Esophagus muscularis mucosa (tissue), 4 donors: ENCODE data around the gene ZSCAN18. TPM values are rescaled to one million over a fixed set of nuclear protein-coding genes. Genes with fewer than 3 reads are reported as not detected.

Experiments used
- DNase-seq: peaks from one replicate; pipeline ENCODE4 v3.0.0-alpha.2; 2017; ENCODE audit errors: extremely low spot score
- H3K27ac ChIP-seq, 4 donors: fragments of 200-600 bp; sonication (generic); replicated peaks in 1 of 4; 1 replicate in 3 of 4; 2 replicates in 1 of 4; pipeline ENCODE4 v1.5.1; 2016 to 2019; ENCODE audit warnings: mild to moderate bottlenecking in 1 of 4
- H3K27me3 ChIP-seq, 4 donors: fragments of 200-600 bp; sonication (generic); one replicate each; pipeline versions ENCODE4 v1.5.1 to v1.6.0; 2016 to 2019
- H3K36me3 ChIP-seq, 4 donors: fragments of 200-600 bp; sonication (generic); one replicate each; pipeline ENCODE4 v1.5.1; 2016 to 2019
- H3K4me1 ChIP-seq, 4 donors: fragments of 200-600 bp; sonication (generic); one replicate each; pipeline ENCODE4 v1.5.1; 2016 to 2019
- H3K4me3 ChIP-seq, 4 donors: fragments of 200-600 bp; sonication (generic); 1 replicate in 2 of 4; 2 replicates in 2 of 4; pipeline ENCODE4 v1.5.1; 2016 to 2019; ENCODE audit warnings: mild to moderate bottlenecking in 4 of 4, moderate library complexity in 1 of 4
- H3K9me3 ChIP-seq, 4 donors: fragments of 200-600 bp; sonication (generic); 1 replicate in 3 of 4; 2 replicates in 1 of 4; pipeline ENCODE4 v1.5.1; 2016 to 2019
- CTCF ChIP-seq, 3 experiments: fragments of 200-600 bp in 2 of 3; fragments of 450-650 bp in 1 of 3; sonication (generic) in 2 of 3; IDR thresholded peaks; one replicate each; pipeline ENCODE4 v1.5.1; 2017 to 2019; ENCODE audit warnings: antibody characterized with exemption in 3 of 3, mild to moderate bottlenecking in 2 of 3, moderate library complexity in 1 of 3
- EP300 ChIP-seq: sonication (generic); formaldehyde crosslinking; IDR thresholded peaks from one replicate; pipeline ENCODE4 v1.6.1; 2017; ENCODE audit warnings: antibody characterized with exemption
- POLR2A ChIP-seq: fragments of 450-650 bp; IDR thresholded peaks from one replicate; pipeline ENCODE4 v1.6.1; 2017; ENCODE audit warnings: antibody characterized with exemption, moderate library complexity, mild to moderate bottlenecking, low read depth
- POLR2AphosphoS5 ChIP-seq, 2 donors: sonication (generic); formaldehyde crosslinking; IDR thresholded peaks; one replicate each; pipeline ENCODE4 v1.6.1; 2017; ENCODE audit warnings: antibody characterized with exemption in 2 of 2
- WGBS: methylation state at CpG from one replicate; pipeline ENCODE4 v1.1.5; 2018; 5-methylcytosine and 5-hydroxymethylcytosine counted together
- intact Hi-C: fragments of 100-400 bp; cut with DNase I; formaldehyde crosslinking; loops from one replicate; pipeline ENCODE4 v1.15.1; 2023
- total RNA-seq, 4 donors: library from RNA; depleted of rRNA; stranded (reverse); fragments of >200 nt; gene quantifications; one replicate each; pipeline versions ENCODE4 v1.1.0 to v1.2.1, GENCODE V29; 2016

The ZSCAN18 gene
- total RNA-seq, 4 donors from 2014 or later, result 93.0 to 141 (median 124) TPM

GRCh38 chr19:58089846-58090245 lies 8.2 kb downstream of the ZSCAN18 start:
- no peak for DNase-seq
- H3K9me3 ChIP-seq, result peaks cover 1 to 59% (median 28%) of the 10 kb centered on the region in 4 donors
- H3K27me3 ChIP-seq, result no peaks in the 10 kb centered on the region
- no peak overlapping the region for H3K4me3 ChIP-seq
- intact Hi-C loops, result loop anchor here (10.0 kb wide), 1 partner anchor 75 kb away; no protein-coding TSS in a partner anchor
- no peaks in the 10 kb centered on the region for H3K4me1 ChIP-seq
- TF ChIP-seq POLR2A, result no peak
- TF ChIP-seq POLR2AphosphoS5 (IDR thresholded peaks at IDR 0.05), result no peak
- TF ChIP-seq EP300, result no peak
- TF ChIP-seq CTCF (IDR thresholded peaks at IDR 0.05), result no peak
- 96% methylated on average over 12 of the region's 16 CpGs for WGBS
- no peak overlapping the region for H3K27ac ChIP-seq
- peaks cover 34 to 77% (median 45%) of the 10 kb centered on the region in 4 donors for H3K36me3 ChIP-seq

- Histone ChIP-seq H3K27ac (no peak overlapping the region), H3K4me1 (no peaks in the 10 kb centered on the region), H3K4me3 (no peak overlapping the region), H3K9me3 (peaks cover 0 to 70% (median 39%) of the 10 kb centered on the region in 4 donors), H3K27me3 (no peaks in the 10 kb centered on the region), H3K36me3 (peaks cover 46 to 82% (median 58%) of the 10 kb centered on the region in 4 donors)
- no peak for DNase-seq
- TF ChIP-seq POLR2AphosphoS5 (IDR thresholded peaks at IDR 0.05) (no peak), CTCF (IDR thresholded peaks at IDR 0.05) (no peak), POLR2A (no peak), EP300 (no peak)
- intact Hi-C loops, result no loop called here
- 98% methylated on average over 7 of the region's 13 CpGs for WGBS
Observed at GRCh38 chr19:58088521-58089052, 9.4 kb downstream of the ZSCAN18 start.

- no peak overlapping the region for H3K27ac ChIP-seq
- DNase-seq, result no peak
- H3K4me1 ChIP-seq, result no peaks in the 10 kb centered on the region
- no peak for TF ChIP-seq POLR2A
- no peak for TF ChIP-seq CTCF (IDR thresholded peaks at IDR 0.05)
- no peak for TF ChIP-seq POLR2AphosphoS5 (IDR thresholded peaks at IDR 0.05)
- H3K4me3 ChIP-seq, result no peak overlapping the region
- peaks cover 0 to 76% (median 50%) of the 10 kb centered on the region in 4 donors for H3K9me3 ChIP-seq
- peaks cover 47 to 85% (median 61%) of the 10 kb centered on the region in 4 donors for H3K36me3 ChIP-seq
- intact Hi-C loops, result no loop called here
- 96% methylated on average over 22 of the region's 23 CpGs for WGBS
- H3K27me3 ChIP-seq, result no peaks in the 10 kb centered on the region
Observed at GRCh38 chr19:58086825-58087710, 11.0 kb downstream of the ZSCAN18 start.

- Histone ChIP-seq H3K36me3 (peaks cover 47 to 76% (median 61%) of the 10 kb centered on the region in 4 donors), H3K27me3 (no peaks in the 10 kb centered on the region), H3K4me1 (no peaks in the 10 kb centered on the region), H3K4me3 (no peak overlapping the region), H3K9me3 (peaks cover 0 to 86% (median 62%) of the 10 kb centered on the region in 4 donors), H3K27ac (no peak overlapping the region)
- WGBS, result 97% methylated on average over 5 of the region's 29 CpGs
- DNase-seq, result no peak
- TF ChIP-seq EP300, result no peak
- intact Hi-C loops, result no loop called here
Observed at GRCh38 chr19:58085348-58085875, 12.6 kb downstream of the ZSCAN18 start.

GRCh38 chr19:58084596-58085347 lies 13.3 kb downstream of the ZSCAN18 start:
- DNase-seq, result no peak

More at GRCh38 chr19:58084596-58085347, 13.3 kb downstream of the ZSCAN18 start:
- no peaks in the 10 kb centered on the region for H3K4me1 ChIP-seq
- no peaks in the 10 kb centered on the region for H3K27me3 ChIP-seq
- no peak overlapping the region for H3K27ac ChIP-seq
- 98% methylated on average over 31 of the region's 69 CpGs for WGBS
- TF ChIP-seq POLR2A, result no peak
- TF ChIP-seq CTCF (IDR thresholded peaks at IDR 0.05), result no peak
- TF ChIP-seq POLR2AphosphoS5 (IDR thresholded peaks at IDR 0.05), result no peak
- TF ChIP-seq EP300, result no peak
- no peak overlapping the region for H3K4me3 ChIP-seq
- peaks cover 0 to 86% (median 62%) of the 10 kb centered on the region in 4 donors for H3K9me3 ChIP-seq
- intact Hi-C loops, result no loop called here
- peaks cover 47 to 69% (median 59%) of the 10 kb centered on the region in 4 donors for H3K36me3 ChIP-seq
